Activated CD4-positive, alpha-beta memory T cell treated with anti-CD3 and anti-CD28 coated beads, Interleukin-2, amount 10 ng/mL, durations not matched to agents 7 days and 5 days (primary cell): ENCODE measurements around the gene ARID1B. TPM values are rescaled to one million over a fixed set of nuclear protein-coding genes. Genes with fewer than 3 reads are reported as not detected.

Experiments
- CTCF ChIA-PET: fragments of 350-600 bp; sonication (Branson Sonifier 250); formaldehyde crosslinking; loops from one replicate; lab custom pipeline; 2021; ENCODE audit warnings: antibody characterized with exemption, inconsistent platforms; lab: Charles Lee
- POLR2A ChIA-PET: fragments of 350-600 bp; sonication (Branson Sonifier 250); formaldehyde crosslinking; loops from one replicate; lab custom pipeline; 2021; ENCODE audit warnings: antibody characterized with exemption; lab: Charles Lee
- DNase-seq: peaks from one replicate; pipeline ENCODE4 v3.0.0-alpha.2; 2020
- H3K27ac Mint-ChIP-seq: one replicate; pipeline ENCODE4 v1.8.0; 2021; ENCODE audit warnings: mild to moderate bottlenecking, mixed read lengths
- H3K27me3 Mint-ChIP-seq: one replicate; pipeline ENCODE4 v1.8.0; 2021; ENCODE audit warnings: mixed read lengths
- H3K36me3 Mint-ChIP-seq: one replicate; pipeline ENCODE4 v1.8.0; 2021; ENCODE audit warnings: low read depth, mixed read lengths
- H3K4me1 Mint-ChIP-seq: one replicate; pipeline ENCODE4 v1.8.0; 2021; ENCODE audit warnings: mixed read lengths
- H3K4me3 Mint-ChIP-seq: one replicate; pipeline ENCODE4 v1.8.0; 2021; ENCODE audit warnings: mild to moderate bottlenecking, mixed read lengths
- H3K9me3 Mint-ChIP-seq: one replicate; pipeline ENCODE4 v1.8.0; 2021; ENCODE audit warnings: mixed read lengths
- total RNA-seq, 2 experiments: library from RNA; stranded (reverse); gene quantifications; one replicate each; pipeline ENCODE4 v1.2.3, GENCODE V29; 2021

The ARID1B gene
- total RNA-seq, 2 experiments from 2014 or later: 63.4 to 65.5 TPM

- no peak for DNase-seq
- Mint-ChIP-seq H3K36me3 (peaks cover 21% of the 10 kb centered on the region), H3K27me3 (no peaks in the 10 kb centered on the region), H3K4me3 (no peak overlapping the region), H3K27ac (no peak overlapping the region), H3K9me3 (no peaks in the 10 kb centered on the region), H3K4me1 (peaks cover 51% of the 10 kb centered on the region)
- CTCF ChIA-PET: interaction anchor here (0.7 kb wide), 1 partner anchor 242 kb away, joined by 3 read pairs; no protein-coding TSS in a partner anchor
- POLR2A ChIA-PET: interaction anchor here (0.7 to 1.6 kb wide), 5 partner anchors 8 to 392 kb away, joined by 3 to 10 read pairs (median 3); no protein-coding TSS in a partner anchor
Measured at GRCh38 chr6:156787569-156788492, 10.7 kb downstream of the ARID1B start.

DNA sequence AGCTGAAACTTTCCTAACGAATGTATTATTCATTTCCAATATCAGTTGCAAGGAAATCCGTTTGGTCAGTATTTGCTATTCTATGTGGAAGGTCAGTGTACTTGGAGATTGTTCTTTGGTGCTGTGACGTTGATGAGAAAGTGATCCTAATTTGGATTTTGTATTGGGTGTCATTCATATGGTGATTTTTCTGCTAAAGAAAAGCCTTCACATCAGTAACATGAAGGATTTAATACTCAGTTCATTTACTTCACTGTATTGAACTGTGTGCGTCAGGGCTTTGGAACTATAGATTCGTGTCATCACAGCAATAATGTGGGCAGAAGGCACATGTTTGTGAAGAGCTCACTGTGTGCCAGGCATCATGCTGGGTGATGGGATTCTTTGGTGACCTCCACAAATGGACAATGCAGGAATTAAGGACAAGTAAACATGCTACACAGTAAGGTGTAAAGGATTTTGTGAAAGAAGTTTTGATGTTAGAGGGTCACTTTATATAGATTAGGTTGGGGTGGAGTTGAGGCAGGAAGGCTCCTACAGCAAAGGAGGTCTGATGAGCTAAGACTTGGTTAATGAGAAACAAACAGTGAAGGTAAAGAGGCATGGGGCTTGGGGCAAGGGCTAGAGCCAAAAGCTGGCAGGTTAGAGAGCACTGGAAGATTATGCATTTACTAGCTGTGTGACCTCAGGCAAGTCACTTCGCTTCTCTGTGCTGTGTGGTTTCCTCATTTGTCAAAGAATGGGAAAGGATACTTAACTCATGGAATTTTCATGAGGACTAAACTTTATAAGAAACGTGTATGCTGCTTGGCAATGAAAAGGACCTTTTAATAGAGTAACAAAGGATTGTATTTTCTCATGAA, 12.1 kb downstream of the ARID1B start:
- DNase-seq: no peak
- no peak overlapping the region for H3K4me3 Mint-ChIP-seq
- ChIA-PET POLR2A (interaction anchor here (1.2 kb wide), 2 partner anchors 9 to 11 kb away, joined by 4 to 5 read pairs; no protein-coding TSS in a partner anchor), CTCF (no interaction called here)
- H3K4me1 Mint-ChIP-seq: peaks cover 44% of the 10 kb centered on the region
- H3K9me3 Mint-ChIP-seq: no peaks in the 10 kb centered on the region
- H3K27me3 Mint-ChIP-seq: no peaks in the 10 kb centered on the region
- peaks cover 16% of the 10 kb centered on the region for H3K36me3 Mint-ChIP-seq
- no peak overlapping the region for H3K27ac Mint-ChIP-seq

- Mint-ChIP-seq H3K4me3 (no peak overlapping the region), H3K4me1 (peaks cover 49% of the 10 kb centered on the region), H3K27me3 (no peaks in the 10 kb centered on the region), H3K27ac (no peak overlapping the region), H3K36me3 (peaks cover 12% of the 10 kb centered on the region), H3K9me3 (no peaks in the 10 kb centered on the region)
- POLR2A ChIA-PET: interaction anchor here (2.7 kb wide), 1 partner anchor 10 kb away, joined by 11 read pairs; no protein-coding TSS in a partner anchor
- no peak for DNase-seq
- CTCF ChIA-PET: interaction anchor here (1.0 kb wide), 1 partner anchor 10 kb away, joined by 4 read pairs; no protein-coding TSS in a partner anchor
Measured at GRCh38 chr6:156790711-156791319, 13.6 kb downstream of the ARID1B start.

GRCh38 chr6:156791320-156791850, 14.2 kb downstream of the ARID1B start:
- peaks cover 8% of the 10 kb centered on the region for H3K36me3 Mint-ChIP-seq
- ChIA-PET CTCF (interaction anchor here (1.0 kb wide), 1 partner anchor 11 kb away, joined by 4 read pairs; no protein-coding TSS in a partner anchor), POLR2A (interaction anchor here (2.7 kb wide), 1 partner anchor 11 kb away, joined by 11 read pairs; no protein-coding TSS in a partner anchor)
- no peaks in the 10 kb centered on the region for H3K9me3 Mint-ChIP-seq
- no peaks in the 10 kb centered on the region for H3K27me3 Mint-ChIP-seq
- no peak overlapping the region for H3K4me3 Mint-ChIP-seq
- H3K4me1 Mint-ChIP-seq: peaks cover 48% of the 10 kb centered on the region
- no peak for DNase-seq
- no peak overlapping the region for H3K27ac Mint-ChIP-seq

DNA sequence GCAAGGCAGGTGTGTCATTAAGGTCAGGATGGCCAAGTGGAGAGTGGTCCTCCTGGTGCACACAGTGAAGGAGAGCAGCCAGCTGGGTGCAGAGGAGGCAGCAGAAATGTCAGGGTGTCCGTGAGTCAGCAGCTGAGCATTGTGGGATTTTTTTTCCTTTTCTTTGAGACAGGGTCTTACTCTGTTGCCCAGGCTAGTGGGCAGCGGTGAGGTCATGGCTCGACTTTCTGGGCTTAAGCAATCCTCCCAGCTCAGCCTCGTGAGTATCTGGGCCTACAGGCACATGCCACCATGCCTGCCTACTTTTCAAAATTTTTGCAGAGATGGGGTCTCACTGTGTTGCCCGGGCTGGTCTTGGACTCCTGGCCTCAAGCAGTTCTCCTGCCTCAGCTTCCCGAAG, 16.0 kb downstream of the ARID1B start:
- Mint-ChIP-seq H3K4me1 (peaks cover 43% of the 10 kb centered on the region), H3K4me3 (no peak overlapping the region), H3K9me3 (no peaks in the 10 kb centered on the region), H3K27ac (no peak overlapping the region), H3K36me3 (peaks cover 8% of the 10 kb centered on the region), H3K27me3 (no peaks in the 10 kb centered on the region)
- ChIA-PET CTCF (no interaction called here), POLR2A (interaction anchor here (1.2 to 2.7 kb wide), 3 partner anchors 13 to 229 kb away, joined by 3 to 11 read pairs (median 5); no protein-coding TSS in a partner anchor)
- DNase-seq: no peak

GRCh38 chr6:156794546-156795354, 17.6 kb downstream of the ARID1B start:
- Mint-ChIP-seq H3K27ac (peak overlapping the region; percentile 22), H3K36me3 (peaks cover 8% of the 10 kb centered on the region), H3K4me1 (peaks cover 31% of the 10 kb centered on the region), H3K27me3 (no peaks in the 10 kb centered on the region), H3K4me3 (no peak overlapping the region), H3K9me3 (no peaks in the 10 kb centered on the region)
- POLR2A ChIA-PET: no interaction called here
- CTCF ChIA-PET: interaction anchor here (0.7 kb wide), 2 partner anchors 24 to 72 kb away, joined by 5 read pairs; no protein-coding TSS in a partner anchor
- no peak for DNase-seq

- POLR2A ChIA-PET: interaction anchor here (0.9 kb wide), 1 partner anchor 11 kb away, joined by 4 read pairs; no protein-coding TSS in a partner anchor
- Mint-ChIP-seq H3K9me3 (no peaks in the 10 kb centered on the region), H3K4me1 (peaks cover 27% of the 10 kb centered on the region), H3K27ac (no peak overlapping the region), H3K4me3 (no peak overlapping the region), H3K36me3 (peaks cover 8% of the 10 kb centered on the region), H3K27me3 (no peaks in the 10 kb centered on the region)
- CTCF ChIA-PET: interaction anchor here (0.7 kb wide), 1 partner anchor 17 kb away, joined by 3 read pairs; no protein-coding TSS in a partner anchor
- DNase-seq: no peak
Measured at GRCh38 chr6:156795825-156796224, 18.6 kb downstream of the ARID1B start.

GRCh38 chr6:156796627-156797026, 19.4 kb downstream of the ARID1B start:
- no peak for DNase-seq
- CTCF ChIA-PET: interaction anchor here (0.7 to 1.6 kb wide), 2 partner anchors 13 to 16 kb away, joined by 3 read pairs; no protein-coding TSS in a partner anchor
- Mint-ChIP-seq H3K4me1 (peaks cover 20% of the 10 kb centered on the region), H3K9me3 (no peaks in the 10 kb centered on the region), H3K27ac (no peak overlapping the region), H3K4me3 (no peak overlapping the region), H3K36me3 (peaks cover 5% of the 10 kb centered on the region), H3K27me3 (no peaks in the 10 kb centered on the region)
- POLR2A ChIA-PET: interaction anchor here (0.6 to 0.9 kb wide), 2 partner anchors 9 to 10 kb away, joined by 3 to 4 read pairs; no protein-coding TSS in a partner anchor

GRCh38 chr6:156797901-156798735, 20.9 kb downstream of the ARID1B start:
- Mint-ChIP-seq H3K36me3 (peaks cover 5% of the 10 kb centered on the region), H3K27ac (no peak overlapping the region), H3K9me3 (no peaks in the 10 kb centered on the region), H3K4me1 (peaks cover 21% of the 10 kb centered on the region), H3K27me3 (no peaks in the 10 kb centered on the region), H3K4me3 (no peak overlapping the region)
- CTCF ChIA-PET: no interaction called here
- POLR2A ChIA-PET: no interaction called here
- DNase-seq: no peak

DNA sequence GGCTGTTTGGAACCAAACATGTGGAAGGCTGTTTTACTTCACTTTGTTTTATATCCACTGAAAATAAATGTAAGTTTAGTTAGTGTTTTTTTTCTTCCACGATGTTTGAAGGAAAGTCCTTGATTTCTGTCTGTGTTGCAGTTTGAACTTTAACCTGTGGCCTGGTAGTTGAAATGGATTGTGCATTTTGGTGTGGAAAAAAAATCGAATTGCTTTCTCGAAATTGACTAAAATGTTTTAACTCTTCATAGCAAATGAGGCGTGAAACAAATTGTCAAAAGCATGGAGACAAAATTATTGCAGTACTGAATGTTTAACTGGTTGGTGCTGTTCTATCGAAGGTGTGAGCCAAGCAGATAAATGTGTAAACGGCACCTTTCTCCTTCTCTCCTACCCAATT, 24.5 kb downstream of the ARID1B start:
- H3K27ac Mint-ChIP-seq: no peak overlapping the region
- ChIA-PET CTCF (no interaction called here), POLR2A (no interaction called here)
- DNase-seq: no peak
- H3K9me3 Mint-ChIP-seq: no peaks in the 10 kb centered on the region
- peaks cover 7% of the 10 kb centered on the region for H3K36me3 Mint-ChIP-seq
- no peaks in the 10 kb centered on the region for H3K27me3 Mint-ChIP-seq
- peaks cover 22% of the 10 kb centered on the region for H3K4me1 Mint-ChIP-seq
- no peak overlapping the region for H3K4me3 Mint-ChIP-seq
